ENCODE measurements around the gene STK17B.
A peak's percentile ranks its signal among the peaks of the same experiment; 100 is the strongest.
"Not testable (repeated sequence)": the region's sequence is repeated elsewhere in the genome, so short reads cannot be mapped to it uniquely, and the experiment has no call there.

Gene STK17B

DNA sequence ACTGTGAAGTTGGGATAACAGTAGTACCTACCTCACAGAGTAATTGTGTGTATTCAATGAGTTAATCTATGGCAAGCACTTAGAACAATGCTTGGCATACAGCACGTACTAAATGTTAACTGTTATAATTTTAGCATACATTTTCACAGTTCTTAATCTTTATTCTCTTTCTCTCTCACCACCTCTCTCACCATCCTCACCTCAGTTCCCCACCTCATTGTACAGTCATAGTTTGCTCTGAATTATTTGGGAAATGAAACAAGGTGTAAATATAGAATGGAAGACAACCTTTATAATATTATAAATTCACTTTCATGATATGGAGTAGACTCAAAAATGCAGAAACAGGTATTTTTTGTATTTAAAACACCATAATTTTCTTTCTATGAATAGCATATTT, 62.8 kb downstream of the STK17B start:
- DNase-seq: no peak

DNA sequence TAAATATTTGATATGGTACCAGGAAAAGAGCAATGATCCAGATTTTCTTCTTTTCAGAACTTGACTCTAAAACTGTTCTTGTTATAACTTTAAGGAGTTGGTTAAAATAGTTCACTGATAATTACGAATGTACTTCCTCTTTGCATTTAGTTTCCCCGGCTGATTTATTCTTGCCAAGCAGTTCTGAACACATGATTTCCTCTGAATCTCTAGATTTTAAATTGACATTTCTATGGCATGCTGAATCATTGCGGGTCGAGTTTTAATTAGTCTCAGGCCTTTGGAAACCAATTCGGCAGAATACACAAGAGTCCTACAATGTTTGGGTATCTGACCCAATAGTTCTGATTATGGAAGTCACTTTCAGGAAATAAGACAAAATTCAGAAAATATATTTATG, 65.4 kb downstream of the STK17B start:
- DNase-seq: peak; percentile 20 to 61 (median 56)

DNA sequence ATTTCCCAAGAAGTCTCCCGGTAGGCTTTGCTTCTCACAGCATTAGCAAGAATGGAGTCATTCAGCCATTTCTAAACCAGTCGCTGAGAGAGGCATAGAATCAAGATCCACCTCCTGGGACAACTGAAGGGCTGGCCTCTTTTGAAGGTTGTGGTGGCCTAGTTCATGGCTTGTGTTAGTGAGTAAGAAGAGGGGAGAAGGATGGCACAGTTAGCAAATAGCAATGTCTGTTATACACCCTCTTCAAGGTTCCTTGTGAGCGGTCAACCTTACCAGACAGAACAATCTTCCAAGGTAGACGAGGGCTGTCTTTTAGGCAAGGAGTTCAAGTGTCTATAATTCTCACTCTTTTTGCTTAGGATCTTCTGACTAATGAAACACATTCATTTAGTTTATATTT, 67.3 kb downstream of the STK17B start:
- no peak for DNase-seq

- no peak for DNase-seq
These were observed 67.8 kb downstream of the STK17B start for GRCh38 chr2:196103626-196104025.

DNA sequence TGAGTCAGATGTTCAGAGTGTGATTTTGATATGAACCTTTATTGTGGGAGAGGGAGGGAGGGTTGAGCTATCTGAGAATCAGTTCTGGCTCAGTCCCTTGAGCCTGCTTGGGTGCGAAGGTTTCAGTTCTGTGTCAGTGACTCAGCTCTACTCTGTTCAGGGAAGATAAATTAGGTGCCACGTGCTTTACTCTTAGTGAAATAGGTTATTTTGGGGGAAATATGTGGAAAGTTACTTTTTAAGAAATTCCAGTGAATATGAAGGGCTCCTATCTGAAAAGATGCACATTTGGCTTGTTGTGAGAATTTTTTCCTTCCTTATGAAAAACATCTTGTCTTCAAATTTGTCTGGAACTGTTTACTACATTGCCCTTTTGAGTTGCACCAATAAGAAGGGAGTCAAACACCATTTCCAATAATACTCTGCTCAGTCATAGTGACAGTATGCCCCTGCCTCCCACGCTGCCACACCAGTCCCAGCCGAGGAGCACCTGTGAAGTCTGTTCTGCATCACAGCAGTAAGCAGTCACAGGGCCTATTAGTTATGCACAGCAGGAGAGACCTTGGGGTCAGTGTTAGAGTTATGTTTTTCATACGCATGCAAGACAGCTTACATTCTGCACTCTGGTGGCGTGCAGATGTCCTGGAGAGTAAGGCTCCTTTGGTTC, 69.9 kb downstream of the STK17B start:
- peak; percentile 39 to 65 (median 49) for DNase-seq

DNA sequence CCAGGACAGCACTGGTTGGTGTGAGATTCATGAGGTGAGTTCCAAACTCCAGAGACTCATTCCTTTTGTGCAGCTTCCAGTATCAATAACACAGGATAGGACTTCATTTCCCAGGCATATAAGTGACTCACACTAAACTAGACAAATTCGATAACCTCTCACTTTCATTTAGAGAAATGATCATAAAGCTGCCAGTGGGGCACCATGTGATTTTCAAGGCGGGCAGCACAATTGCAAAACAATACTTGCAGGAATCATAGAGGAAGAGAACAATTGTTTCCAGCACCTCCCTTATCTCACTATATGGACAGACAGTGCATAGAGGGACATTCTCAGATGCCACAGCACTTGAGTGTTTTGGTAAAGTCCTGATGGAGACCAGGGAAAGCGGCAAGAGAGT, 71.5 kb downstream of the STK17B start:
- peak in 1 of 3 donors; percentile 36 for DNase-seq

- DNase-seq: no peak
These were observed 73.3 kb downstream of the STK17B start for GRCh38 chr2:196097864-196098660.

DNA sequence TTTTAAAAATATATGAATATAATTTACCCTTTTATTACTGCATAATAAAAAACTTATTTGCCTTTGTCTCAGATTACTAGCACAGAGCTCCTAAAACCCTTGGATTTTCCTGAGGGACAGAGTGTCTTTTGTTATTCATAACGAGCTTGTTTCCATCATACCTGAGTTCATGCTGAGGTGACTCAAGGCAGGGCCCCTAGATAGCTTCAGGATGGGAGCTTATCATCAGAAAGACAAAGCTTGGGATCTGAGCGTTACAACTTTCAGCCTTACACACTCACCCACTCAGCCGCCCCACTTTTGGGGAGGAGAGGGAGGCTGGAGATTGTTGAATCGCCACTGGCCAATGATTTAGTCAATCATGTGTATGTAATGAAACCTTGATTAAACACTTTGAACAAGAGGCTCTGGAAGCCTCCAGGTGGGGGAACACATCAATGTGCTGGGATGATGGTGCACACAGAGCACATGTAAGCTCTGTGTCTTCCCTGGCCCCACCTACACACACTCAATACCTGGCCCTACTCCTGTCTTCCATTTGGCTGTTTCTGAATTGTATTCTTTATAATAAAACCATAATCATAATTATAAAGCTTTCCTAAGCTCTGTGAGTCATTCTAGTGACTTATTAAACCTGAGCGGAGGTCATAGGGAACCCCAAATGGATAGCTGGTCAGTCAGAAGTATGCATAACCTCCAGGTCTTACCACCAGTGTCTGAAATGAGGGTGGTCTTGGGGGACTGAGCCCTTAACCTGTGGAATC, 74.2 kb downstream of the STK17B start:
- no peak for DNase-seq

GRCh38 chr2:196096264-196096663, 75.1 kb downstream of the STK17B start:
- no peak for DNase-seq

GRCh38 chr2:196089448-196089847, 81.9 kb downstream of the STK17B start:
- not testable (repeated sequence) for DNase-seq

GRCh38 chr2:196088203-196088602, 83.2 kb downstream of the STK17B start:
- peak in 1 of 3 donors; percentile 16 for DNase-seq

DNA sequence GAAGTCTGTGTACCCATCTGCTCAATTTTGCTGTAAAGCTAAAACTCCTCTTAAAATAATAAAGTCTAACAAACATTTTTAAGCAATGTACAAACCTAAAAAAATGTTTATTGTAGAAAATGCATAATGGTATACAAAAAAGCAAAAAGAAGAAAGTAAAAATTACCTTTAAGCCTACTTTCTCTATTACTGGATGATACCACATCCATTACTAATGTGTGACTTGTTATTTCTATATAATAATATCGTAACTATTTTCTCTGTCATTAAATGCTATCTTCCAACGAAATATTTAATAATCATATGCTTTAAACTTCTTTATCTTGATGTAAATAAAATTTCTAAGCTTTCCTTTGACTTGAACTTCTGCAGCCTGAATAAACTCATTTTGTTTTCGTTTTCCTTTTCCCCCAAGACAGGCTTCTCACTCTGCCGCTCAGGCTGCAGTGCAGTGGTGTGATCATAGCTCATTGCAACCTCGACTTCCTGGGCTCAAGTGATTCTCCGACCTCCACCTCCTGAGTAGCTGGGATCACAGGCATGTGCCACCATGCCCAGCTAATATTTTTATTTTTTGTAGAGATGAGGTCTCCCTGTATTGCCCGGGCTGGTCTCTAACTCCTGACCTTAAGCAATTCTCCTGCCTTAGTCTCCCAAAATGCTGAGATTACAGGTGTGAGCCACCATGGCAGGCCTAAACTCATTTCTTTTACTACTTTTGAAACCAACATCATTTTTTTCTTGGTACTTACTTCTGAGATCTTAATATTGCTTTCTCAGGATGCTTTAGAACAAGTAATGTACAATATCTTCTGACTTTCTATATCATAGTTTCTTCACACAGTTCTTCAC, 84.6 kb downstream of the STK17B start:
- peak in 1 of 3 donors; percentile 11 for DNase-seq

DNA sequence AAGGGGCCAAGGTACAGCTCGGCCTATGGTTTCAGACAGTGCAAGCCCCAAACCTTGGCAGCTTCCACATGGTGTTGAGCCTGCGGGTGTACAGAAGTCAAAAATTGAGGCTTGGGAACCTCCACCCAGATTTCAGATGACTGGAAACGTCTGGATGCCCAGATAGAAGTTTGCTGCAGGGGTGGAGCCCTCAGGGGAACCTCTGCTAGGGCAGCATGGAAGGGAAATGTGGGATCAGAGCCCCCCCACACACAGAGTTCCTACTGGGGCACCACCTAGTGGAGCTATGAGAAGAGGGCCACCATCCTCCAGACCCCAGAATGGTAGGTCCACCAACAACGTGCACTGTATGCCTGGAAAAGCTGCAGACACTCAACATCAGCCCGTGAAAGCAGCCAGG, 87.8 kb downstream of the STK17B start:
- peak in 1 of 3 donors; percentile 2 for DNase-seq
